Brain microvascular endothelial cell (primary cell): ENCODE results near the gene BACE2.

Experiments
- DNase-seq: peaks from one replicate; pipeline ENCODE4 v3.0.0-alpha.2; 2020
- H3K27ac ChIP-seq: fragments of 250-450 bp; sonication (Bioruptor Pico); 2 replicates; pipeline ENCODE4 v1.5.1; 2020; ENCODE audit warnings: mild to moderate bottlenecking, moderate library complexity
- H3K27me3 ChIP-seq: fragments of 250-450 bp; sonication (Bioruptor Pico); replicated peaks from 2 replicates; pipeline ENCODE4 v1.5.1; 2020; ENCODE audit warnings: mild to moderate bottlenecking
- H3K36me3 ChIP-seq: fragments of 250-450 bp; sonication (Bioruptor Pico); replicated peaks from 2 replicates; pipeline ENCODE4 v1.5.1; 2020; ENCODE audit warnings: mild to moderate bottlenecking
- H3K4me3 ChIP-seq: 2 replicates; pipeline ENCODE4 v1.5.1; 2011; ENCODE audit warnings: low read depth, mild to moderate bottlenecking, control low read depth, low read length, moderate library complexity
- in situ Hi-C: cut with HindIII; loops from 2 replicates; pipeline ENCODE4 v1.10.0; 2017; ENCODE audit warnings: low sequenced_read_pairs, low pct_ligation_motif_present
- TF ChIP-seq, protein P1 (sequence below): IDR thresholded peaks from 2 replicates; pipeline ENCODE4 v1.5.1; 2011; ENCODE audit warnings: low read depth, mild to moderate bottlenecking, moderate library complexity, low read length, control low read depth, inconsistent platforms; ENCODE audit errors: missing control alignments

The BACE2 gene

DNA sequence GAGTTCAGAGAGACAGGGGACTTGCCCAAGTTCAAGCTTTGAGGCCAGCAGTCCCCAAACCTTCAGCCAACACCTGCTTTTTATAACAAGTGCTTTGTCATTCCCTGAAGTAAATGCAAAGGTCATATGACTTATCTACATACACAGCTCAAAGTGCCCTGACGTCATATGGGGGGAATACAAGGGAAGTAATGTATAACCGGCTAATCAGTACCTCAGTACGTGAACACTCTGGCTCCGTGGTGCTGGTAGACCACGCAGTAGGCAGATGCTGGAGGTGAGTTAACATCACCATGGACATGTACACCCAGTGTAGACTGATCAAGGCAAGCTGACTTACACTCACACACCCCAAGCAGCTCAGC, 60.0 kb downstream of the BACE2 start:
- Histone ChIP-seq H3K27me3 (no peaks in the 10 kb centered on the region), H3K4me3 (no peak overlapping the region), H3K27ac (no peak overlapping the region), H3K36me3 (no peaks in the 10 kb centered on the region)
- TF ChIP-seq, protein P1, sequence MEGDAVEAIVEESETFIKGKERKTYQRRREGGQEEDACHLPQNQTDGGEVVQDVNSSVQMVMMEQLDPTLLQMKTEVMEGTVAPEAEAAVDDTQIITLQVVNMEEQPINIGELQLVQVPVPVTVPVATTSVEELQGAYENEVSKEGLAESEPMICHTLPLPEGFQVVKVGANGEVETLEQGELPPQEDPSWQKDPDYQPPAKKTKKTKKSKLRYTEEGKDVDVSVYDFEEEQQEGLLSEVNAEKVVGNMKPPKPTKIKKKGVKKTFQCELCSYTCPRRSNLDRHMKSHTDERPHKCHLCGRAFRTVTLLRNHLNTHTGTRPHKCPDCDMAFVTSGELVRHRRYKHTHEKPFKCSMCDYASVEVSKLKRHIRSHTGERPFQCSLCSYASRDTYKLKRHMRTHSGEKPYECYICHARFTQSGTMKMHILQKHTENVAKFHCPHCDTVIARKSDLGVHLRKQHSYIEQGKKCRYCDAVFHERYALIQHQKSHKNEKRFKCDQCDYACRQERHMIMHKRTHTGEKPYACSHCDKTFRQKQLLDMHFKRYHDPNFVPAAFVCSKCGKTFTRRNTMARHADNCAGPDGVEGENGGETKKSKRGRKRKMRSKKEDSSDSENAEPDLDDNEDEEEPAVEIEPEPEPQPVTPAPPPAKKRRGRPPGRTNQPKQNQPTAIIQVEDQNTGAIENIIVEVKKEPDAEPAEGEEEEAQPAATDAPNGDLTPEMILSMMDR = no peak
- in situ Hi-C loops = no loop called here
- no peak for DNase-seq

DNA sequence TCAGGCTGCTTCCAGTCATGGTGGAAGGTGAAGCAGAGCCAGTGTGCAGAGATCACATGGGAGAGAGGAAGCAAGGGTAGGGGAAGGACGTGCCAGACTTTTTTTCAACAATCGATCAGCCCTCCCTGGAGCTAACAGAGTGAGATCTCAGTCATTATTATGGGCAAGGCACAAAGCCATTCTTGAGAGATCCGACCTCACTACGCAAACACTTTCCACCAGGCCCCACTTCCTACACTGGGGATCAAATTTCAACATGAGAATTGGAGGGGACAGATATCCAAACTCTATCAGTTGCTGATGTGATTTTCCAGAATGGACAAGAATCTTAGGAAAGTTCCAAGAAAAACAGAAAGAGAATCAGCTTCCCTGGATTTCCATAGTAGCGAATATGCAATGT, 60.5 kb downstream of the BACE2 start:
- Histone ChIP-seq H3K36me3 (no peaks in the 10 kb centered on the region), H3K4me3 (no peak overlapping the region), H3K27ac (no peak overlapping the region), H3K27me3 (no peaks in the 10 kb centered on the region)
- TF ChIP-seq, protein P1 = no peak
- no peak for DNase-seq
- in situ Hi-C loops = no loop called here

DNA sequence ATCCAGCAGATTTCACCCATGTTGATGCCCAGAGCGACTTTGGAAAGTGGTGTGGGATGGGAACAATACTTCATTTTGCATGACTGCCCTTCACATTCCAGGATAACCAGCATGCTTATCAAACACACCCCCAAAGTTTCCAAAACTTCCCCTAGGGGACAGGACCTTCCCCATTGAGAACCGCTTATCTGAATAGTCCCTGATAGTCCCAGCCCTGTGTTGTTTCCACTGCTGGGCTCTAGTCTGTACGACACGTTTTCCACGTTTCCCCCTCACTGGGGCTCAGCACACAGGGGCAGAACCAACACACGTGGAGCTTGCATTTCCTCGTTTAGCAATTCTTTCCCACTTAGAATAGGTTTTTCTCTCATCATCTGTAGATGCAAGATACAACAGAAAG, 61.0 kb downstream of the BACE2 start:
- Histone ChIP-seq H3K27ac (no peak overlapping the region), H3K4me3 (no peak overlapping the region), H3K36me3 (no peaks in the 10 kb centered on the region), H3K27me3 (no peaks in the 10 kb centered on the region)
- no peak for DNase-seq
- TF ChIP-seq, protein P1 = no peak
- in situ Hi-C loops = no loop called here

DNA sequence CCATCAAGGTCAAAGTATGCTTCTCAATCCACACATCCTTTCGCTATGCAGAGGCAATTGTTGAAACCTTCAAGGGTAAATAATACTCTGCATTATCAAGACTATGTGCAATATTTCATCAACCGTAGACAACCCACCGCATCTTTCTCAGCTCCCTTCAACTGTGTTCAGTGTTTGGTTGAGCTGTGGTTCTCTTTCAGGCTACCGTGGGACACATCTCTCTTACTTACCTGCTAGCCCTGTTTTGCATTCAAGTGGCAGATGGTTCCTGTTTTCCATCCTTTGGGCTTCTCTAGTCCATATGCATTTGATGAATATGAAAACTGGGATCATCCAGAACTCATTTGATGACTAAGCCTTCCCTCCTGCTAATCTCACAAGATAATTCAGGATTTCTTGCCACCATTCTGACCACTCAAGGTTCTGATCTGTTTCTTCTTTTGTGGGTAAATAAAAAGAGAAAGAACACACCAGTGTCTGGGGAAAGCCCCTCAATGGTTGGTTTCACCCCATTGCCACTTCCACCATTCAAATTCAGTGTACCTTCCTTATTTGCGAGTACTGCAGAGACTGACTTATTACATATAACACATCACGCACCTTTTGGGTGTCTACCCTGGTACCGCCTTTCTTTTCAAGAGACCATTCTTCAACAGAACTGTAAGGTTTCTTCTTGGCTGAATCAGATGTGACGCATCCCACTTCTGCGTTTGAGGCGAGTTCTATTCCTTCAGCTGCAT, 61.7 kb downstream of the BACE2 start:
- TF ChIP-seq, protein P1 = no peak
- Histone ChIP-seq H3K4me3 (no peak overlapping the region), H3K36me3 (no peaks in the 10 kb centered on the region), H3K27ac (no peak overlapping the region), H3K27me3 (no peaks in the 10 kb centered on the region)
- in situ Hi-C loops = no loop called here
- no peak for DNase-seq

DNA sequence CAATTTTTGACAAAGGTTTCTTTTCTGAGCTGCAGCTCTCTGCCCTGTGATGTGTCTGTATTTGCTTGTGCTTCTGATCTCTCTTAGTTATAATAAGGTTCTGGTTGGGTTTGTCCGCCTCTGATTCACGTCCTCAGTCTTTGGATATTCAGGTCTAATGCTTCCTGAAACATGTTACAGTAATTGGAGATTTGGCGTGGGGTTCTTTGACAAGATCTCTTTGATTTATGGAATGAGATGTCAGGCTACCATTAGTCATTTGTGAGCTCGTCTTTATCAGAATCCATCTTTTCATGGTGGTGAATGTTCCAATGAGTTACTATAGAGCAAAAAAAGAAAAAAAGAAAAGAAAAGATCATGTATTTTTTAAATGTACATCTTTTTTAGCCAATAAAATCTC, 62.5 kb downstream of the BACE2 start:
- no peak overlapping the region for H3K4me3 ChIP-seq
- TF ChIP-seq, protein P1 = no peak
- no peaks in the 10 kb centered on the region for H3K36me3 ChIP-seq
- H3K27me3 ChIP-seq = no peaks in the 10 kb centered on the region
- no peak overlapping the region for H3K27ac ChIP-seq
- DNase-seq = no peak
- in situ Hi-C loops = no loop called here

DNA sequence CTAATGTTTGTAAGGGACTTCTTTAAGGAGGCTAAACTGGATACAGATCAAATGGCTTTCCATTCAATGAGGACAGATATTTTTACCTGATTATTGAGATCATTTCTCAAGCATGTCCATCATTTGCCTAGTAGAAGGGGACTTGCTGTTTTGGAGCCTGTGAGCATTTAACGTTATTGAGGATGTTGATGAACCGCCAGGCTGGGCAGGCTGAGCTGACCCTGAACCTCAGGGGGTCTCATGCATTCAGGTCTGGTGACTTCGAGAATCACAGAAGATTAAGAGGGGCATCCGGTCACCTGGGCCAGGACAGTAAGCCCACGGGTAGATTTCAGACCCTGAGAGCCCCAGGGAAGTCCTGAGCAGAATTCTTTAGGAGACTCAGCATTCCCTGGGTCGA, 63.1 kb downstream of the BACE2 start:
- no peaks in the 10 kb centered on the region for H3K36me3 ChIP-seq
- in situ Hi-C loops = no loop called here
- TF ChIP-seq, protein P1 = no peak
- H3K27ac ChIP-seq = no peak overlapping the region
- H3K4me3 ChIP-seq = no peak overlapping the region
- no peak for DNase-seq
- no peaks in the 10 kb centered on the region for H3K27me3 ChIP-seq
